ENCODE results near the gene TSC2.

GRCh38 chr16:2047330-2048115 is at the start of gene TSC2, which contains the start of gene NTHL1:
- TF ChIP-seq CTCF (conservative IDR thresholded peaks at IDR 0.05; ENCODE audit: low read depth, low read length) (peak; percentile 12; the same call in 1 of the 2 replicates), EZH2 (IDR thresholded peaks at IDR 0.05; ENCODE audit: low read length, unreplicated experiment) (no peak)

Measured in PC-3 (cell line).